HL-60 (cell line): ENCODE data around the gene TDRD5.

Experiments
- DNase-seq, 2 experiments: peaks; one replicate each; pipeline ENCODE4 v3.0.0-alpha.2; 2010 to 2020; ENCODE audit warnings: low read depth in 1 of 2, low spot score in 1 of 2
- H3K27ac ChIP-seq: fragments of 250-450 bp; sonication (Bioruptor Pico); replicated peaks from 2 replicates; pipeline ENCODE4 v1.5.1; 2020; ENCODE audit warnings: mild to moderate bottlenecking, moderate library complexity
- H3K27me3 ChIP-seq: fragments of 250-450 bp; sonication (Bioruptor Pico); 2 replicates; pipeline ENCODE4 v1.5.1; 2021; ENCODE audit warnings: mild to moderate bottlenecking, moderate library complexity; ENCODE audit not compliant: insufficient read depth, poor library complexity, severe bottlenecking
- H3K4me3 ChIP-seq: replicated peaks from 2 replicates; pipeline ENCODE4 v1.5.1; 2011; ENCODE audit warnings: mild to moderate bottlenecking, control low read depth, low read length; ENCODE audit not compliant: insufficient read depth
- CTCF ChIP-seq: IDR thresholded peaks from one replicate; pipeline ENCODE4 v1.5.1; 2011; ENCODE audit warnings: low read length, control low read depth, inconsistent platforms; ENCODE audit not compliant: insufficient read depth
- GABPA ChIP-seq: IDR thresholded peaks from 2 replicates; pipeline ENCODE4 v1.6.1; 2012; ENCODE audit warnings: low read depth
- POLR2AphosphoS5 ChIP-seq: IDR thresholded peaks from 2 replicates; pipeline ENCODE4 v1.6.1; 2012; ENCODE audit warnings: low read depth
- REST ChIP-seq: IDR thresholded peaks from 2 replicates; pipeline ENCODE4 v1.6.1; 2012; ENCODE audit warnings: low read depth; ENCODE audit not compliant: insufficient replicate concordance
- SPI1 ChIP-seq: IDR thresholded peaks from 2 replicates; pipeline ENCODE4 v1.6.1; 2012; ENCODE audit warnings: low read depth, mild to moderate bottlenecking, borderline replicate concordance

The TDRD5 gene

GRCh38 chr1:179612361-179612760, 20.7 kb downstream of the TDRD5 start:
- DNase-seq = no peak
- H3K4me3 ChIP-seq = no peak overlapping the region
- TF ChIP-seq SPI1 (no peak), CTCF (no peak), POLR2AphosphoS5 (no peak), REST (no peak), GABPA (no peak)
- H3K27ac ChIP-seq = no peak overlapping the region
- peaks cover 8% of the 10 kb centered on the region for H3K27me3 ChIP-seq

- no peak overlapping the region for H3K27ac ChIP-seq
- TF ChIP-seq REST = no peak
- TF ChIP-seq CTCF = no peak
- no peak for TF ChIP-seq SPI1
- no peak for TF ChIP-seq GABPA
- no peak for TF ChIP-seq POLR2AphosphoS5
- DNase-seq = no peak
- H3K4me3 ChIP-seq = no peak overlapping the region
- no peaks in the 10 kb centered on the region for H3K27me3 ChIP-seq
These were observed 39.1 kb downstream of the TDRD5 start for GRCh38 chr1:179630719-179631118.

- Histone ChIP-seq H3K27me3 (no peaks in the 10 kb centered on the region), H3K27ac (no peak overlapping the region), H3K4me3 (no peak overlapping the region)
- DNase-seq = no peak
- TF ChIP-seq SPI1 = no peak
- TF ChIP-seq REST = no peak
- TF ChIP-seq GABPA = no peak
- no peak for TF ChIP-seq CTCF
- TF ChIP-seq POLR2AphosphoS5 = no peak
These were observed 41.2 kb downstream of the TDRD5 start for GRCh38 chr1:179632868-179633267.
